ENCODE measurements around the gene ITGAX. TPM values are rescaled to one million over a fixed set of nuclear protein-coding genes. Genes with fewer than 3 reads are reported as not detected.

Gene ITGAX
- total and polyA plus RNA-seq, 10 of the 15 experiments (the other 5 are each of a cell fraction or from before 2014, with no cell fraction given), result 1.6 to 37.9 (median 17.9) TPM

DNA sequence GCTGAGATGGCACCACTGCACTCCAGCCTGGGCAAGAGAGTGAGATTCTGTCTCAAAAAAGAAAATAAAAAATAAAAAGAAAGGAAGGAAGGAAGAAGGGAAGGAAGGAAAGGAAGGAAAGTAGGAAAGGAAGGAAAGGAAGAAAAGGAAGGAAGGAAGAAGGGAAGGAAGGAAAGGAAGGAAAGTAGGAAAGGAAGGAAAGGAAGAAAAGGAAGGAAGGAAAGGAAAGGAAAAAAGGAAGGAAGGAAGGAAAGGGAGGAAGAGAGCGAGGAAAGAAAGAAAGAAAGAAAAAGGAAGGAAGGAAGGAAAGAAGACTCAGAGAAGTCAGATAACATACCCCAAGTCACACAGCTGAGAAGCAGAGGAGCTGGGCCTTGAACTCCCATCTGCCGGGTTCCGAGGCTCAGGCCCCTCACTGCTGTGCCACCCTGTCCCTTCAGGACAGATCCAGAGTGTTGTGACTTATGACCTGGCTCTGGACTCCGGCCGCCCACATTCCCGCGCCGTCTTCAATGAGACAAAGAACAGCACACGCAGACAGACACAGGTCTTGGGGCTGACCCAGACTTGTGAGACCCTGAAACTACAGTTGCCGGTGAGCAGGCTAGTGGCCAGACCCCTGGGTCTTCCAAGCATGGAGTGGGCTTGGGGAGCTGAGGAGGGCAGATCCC lies 30.9 kb upstream of the ITGAX start (continued):
- TF ChIP-seq, protein P1, sequence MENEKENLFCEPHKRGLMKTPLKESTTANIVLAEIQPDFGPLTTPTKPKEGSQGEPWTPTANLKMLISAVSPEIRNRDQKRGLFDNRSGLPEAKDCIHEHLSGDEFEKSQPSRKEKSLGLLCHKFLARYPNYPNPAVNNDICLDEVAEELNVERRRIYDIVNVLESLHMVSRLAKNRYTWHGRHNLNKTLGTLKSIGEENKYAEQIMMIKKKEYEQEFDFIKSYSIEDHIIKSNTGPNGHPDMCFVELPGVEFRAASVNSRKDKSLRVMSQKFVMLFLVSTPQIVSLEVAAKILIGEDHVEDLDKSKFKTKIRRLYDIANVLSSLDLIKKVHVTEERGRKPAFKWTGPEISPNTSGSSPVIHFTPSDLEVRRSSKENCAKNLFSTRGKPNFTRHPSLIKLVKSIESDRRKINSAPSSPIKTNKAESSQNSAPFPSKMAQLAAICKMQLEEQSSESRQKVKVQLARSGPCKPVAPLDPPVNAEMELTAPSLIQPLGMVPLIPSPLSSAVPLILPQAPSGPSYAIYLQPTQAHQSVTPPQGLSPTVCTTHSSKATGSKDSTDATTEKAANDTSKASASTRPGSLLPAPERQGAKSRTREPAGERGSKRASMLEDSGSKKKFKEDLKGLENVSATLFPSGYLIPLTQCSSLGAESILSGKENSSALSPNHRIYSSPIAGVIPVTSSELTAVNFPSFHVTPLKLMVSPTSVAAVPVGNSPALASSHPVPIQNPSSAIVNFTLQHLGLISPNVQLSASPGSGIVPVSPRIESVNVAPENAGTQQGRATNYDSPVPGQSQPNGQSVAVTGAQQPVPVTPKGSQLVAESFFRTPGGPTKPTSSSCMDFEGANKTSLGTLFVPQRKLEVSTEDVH (IDR thresholded peaks at IDR 0.05; ENCODE audit: low read depth, partially characterized antibody), result no peak
- TF ChIP-seq FOS (IDR thresholded peaks at IDR 0.05; ENCODE audit: borderline replicate concordance, extremely low read depth, insufficient read length) (no peak), HDAC6 (IDR thresholded peaks at IDR 0.05; ENCODE audit: unreplicated experiment) (no peak), ETV6 (conservative IDR thresholded peaks at IDR 0.05 in 1 of 2, IDR thresholded peaks at IDR 0.05 in 1 of 2; ENCODE audit: borderline replicate concordance in 1 of 2, low read depth in 1 of 2) (no peak), MTA2 (IDR thresholded peaks at IDR 0.05; ENCODE audit: low read depth) (no peak), GATAD2B (conservative IDR thresholded peaks at IDR 0.05; ENCODE audit: low read depth) (no peak)
- TF ChIP-seq, protein P2, sequence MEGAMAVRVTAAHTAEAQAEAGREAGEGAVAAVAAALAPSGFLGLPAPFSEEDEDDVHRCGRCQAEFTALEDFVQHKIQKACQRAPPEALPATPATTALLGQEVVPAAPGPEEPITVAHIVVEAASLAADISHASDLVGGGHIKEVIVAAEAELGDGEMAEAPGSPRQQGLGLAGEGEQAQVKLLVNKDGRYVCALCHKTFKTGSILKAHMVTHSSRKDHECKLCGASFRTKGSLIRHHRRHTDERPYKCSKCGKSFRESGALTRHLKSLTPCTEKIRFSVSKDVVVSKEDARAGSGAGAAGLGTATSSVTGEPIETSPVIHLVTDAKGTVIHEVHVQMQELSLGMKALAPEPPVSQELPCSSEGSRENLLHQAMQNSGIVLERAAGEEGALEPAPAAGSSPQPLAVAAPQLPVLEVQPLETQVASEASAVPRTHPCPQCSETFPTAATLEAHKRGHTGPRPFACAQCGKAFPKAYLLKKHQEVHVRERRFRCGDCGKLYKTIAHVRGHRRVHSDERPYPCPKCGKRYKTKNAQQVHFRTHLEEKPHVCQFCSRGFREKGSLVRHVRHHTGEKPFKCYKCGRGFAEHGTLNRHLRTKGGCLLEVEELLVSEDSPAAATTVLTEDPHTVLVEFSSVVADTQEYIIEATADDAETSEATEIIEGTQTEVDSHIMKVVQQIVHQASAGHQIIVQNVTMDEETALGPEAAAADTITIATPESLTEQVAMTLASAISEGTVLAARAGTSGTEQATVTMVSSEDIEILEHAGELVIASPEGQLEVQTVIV (IDR thresholded peaks at IDR 0.05; ENCODE audit: borderline replicate concordance, partially characterized antibody), result no peak

All from GM12878 (cell line).